Keratinocyte (primary cell): Measurements from ENCODE around the gene REXO1. TPM values are rescaled to one million over a fixed set of nuclear protein-coding genes. Genes with fewer than 3 reads are reported as not detected.

Experiments used
- DNase-seq: peaks from one replicate; pipeline ENCODE4 v3.0.0-alpha.2; 2011; ENCODE audit warnings: low read depth, missing footprints, low spot score
- FAIRE-seq: peaks from 2 replicates; lab custom pipeline; 2011; peaks lifted over from hg19 to GRCh38; lab: Jason Lieb, UNC
- H2AFZ ChIP-seq: 2 replicates; pipeline ENCODE4 v1.6.0; 2012; ENCODE audit warnings: low read length, control low read depth, inconsistent platforms; ENCODE audit not compliant: control insufficient read depth
- H3K27ac ChIP-seq: 2 replicates; pipeline ENCODE4 v1.5.1; 2011; ENCODE audit warnings: low read length; ENCODE audit not compliant: control insufficient read depth, insufficient read depth
- H3K27me3 ChIP-seq: 3 replicates; pipeline ENCODE4 v1.6.0; 2011; ENCODE audit warnings: low read length; ENCODE audit not compliant: control insufficient read depth, insufficient read depth; ENCODE audit errors: extremely low read depth
- H3K36me3 ChIP-seq, 2 experiments: 2 replicates in 1 of 2; 3 replicates in 1 of 2; pipeline ENCODE4 v1.5.1; 2011; ENCODE audit warnings: low read length in 2 of 2, mild to moderate bottlenecking in 1 of 2; ENCODE audit not compliant: control insufficient read depth in 2 of 2, insufficient read depth in 2 of 2; ENCODE audit errors: extremely low read depth in 1 of 2
- H3K4me1 ChIP-seq: 3 replicates; pipeline ENCODE4 v1.5.1; 2011; ENCODE audit warnings: low read length; ENCODE audit not compliant: control insufficient read depth, insufficient read depth; ENCODE audit errors: extremely low read depth
- H3K4me2 ChIP-seq: 3 replicates; pipeline ENCODE4 v1.6.0; 2011; ENCODE audit warnings: low read depth, low read length; ENCODE audit not compliant: control insufficient read depth, insufficient read depth; ENCODE audit errors: extremely low read depth
- H3K4me3 ChIP-seq, 3 experiments: fragments of 200-600 bp in 1 of 3; sonication (generic) in 1 of 3; 2 replicates in 2 of 3; 3 replicates in 1 of 3; pipeline ENCODE4 v1.5.1; 2011 to 2016; ENCODE audit warnings: low read length in 3 of 3, mild to moderate bottlenecking in 3 of 3, control low read depth in 2 of 3, inconsistent platforms in 1 of 3, low read depth in 1 of 3, mixed read lengths in 1 of 3, mixed run types in 1 of 3, moderate library complexity in 1 of 3; ENCODE audit not compliant: control insufficient read depth in 2 of 3, insufficient read depth in 2 of 3; ENCODE audit errors: extremely low read depth in 1 of 3
- H3K79me2 ChIP-seq: 2 replicates; pipeline ENCODE4 v1.6.0; 2012; ENCODE audit warnings: low read length; ENCODE audit not compliant: control insufficient read depth, insufficient read depth
- H3K9ac ChIP-seq: 3 replicates; pipeline ENCODE4 v1.6.0; 2011; ENCODE audit warnings: low read length; ENCODE audit not compliant: control insufficient read depth, insufficient read depth; ENCODE audit errors: extremely low read depth
- H3K9me1 ChIP-seq: 3 replicates; pipeline ENCODE4 v1.6.0; 2011; ENCODE audit warnings: low read length; ENCODE audit not compliant: control insufficient read depth, insufficient read depth; ENCODE audit errors: extremely low read depth
- H3K9me3 ChIP-seq: 2 replicates; pipeline ENCODE4 v1.5.1; 2012; ENCODE audit warnings: low read depth, low read length; ENCODE audit not compliant: control insufficient read depth
- H4K20me1 ChIP-seq: 3 replicates; pipeline ENCODE4 v1.6.0; 2011; ENCODE audit warnings: low read length; ENCODE audit not compliant: control insufficient read depth, insufficient read depth; ENCODE audit errors: extremely low read depth
- EZH2 ChIP-seq: IDR thresholded peaks from one replicate; pipeline ENCODE4 v1.6.1; 2012; ENCODE audit warnings: inconsistent platforms, mild to moderate bottlenecking, low read length, moderate library complexity
- dilution Hi-C: fragments of 300-500 bp; cut with MboI; formaldehyde crosslinking; loops from one replicate; pipeline ENCODE4 v1.7.0; 2020; ENCODE audit warnings: low sequenced_read_pairs; ENCODE audit not compliant: extremely low pct_ligation_motif_present
- polyA plus RNA-seq, 5 experiments: library from polyadenylated mRNA; depleted of rRNA in 3 of 5; stranded (reverse) in 3 of 5; stranded (forward) in 1 of 5; unstranded in 1 of 5; fragments of >200 nt; gene quantifications; 1 replicate in 1 of 5; 2 replicates in 3 of 5; 3 replicates in 1 of 5; pipeline versions ENCODE4 v1.2.1 to v1.2.3, GENCODE V29; 2011 to 2012; ENCODE audit warnings: missing spikeins in 2 of 5, low read depth in 1 of 5, low replicate concordance in 1 of 5
- TF ChIP-seq, protein P1 (sequence below), 3 experiments: IDR thresholded peaks in 1 of 3; conservative IDR thresholded peaks in 1 of 3; optimal IDR thresholded peaks in 1 of 3; 2 replicates in 2 of 3; 3 replicates in 1 of 3; pipeline versions ENCODE3 to v1.5.1; 2011; ENCODE audit warnings: low read length in 3 of 3, mild to moderate bottlenecking in 3 of 3, moderate library complexity in 2 of 3, control low read depth in 1 of 3, inconsistent platforms in 1 of 3; ENCODE audit not compliant: insufficient read depth in 2 of 3; ENCODE audit errors: extremely low read depth in 1 of 3

Gene REXO1
- polyA plus RNA-seq, 1 donor (not counting 4 experiments of a cell fraction or from before 2014, with no cell fraction given), result 6.1 TPM

DNA sequence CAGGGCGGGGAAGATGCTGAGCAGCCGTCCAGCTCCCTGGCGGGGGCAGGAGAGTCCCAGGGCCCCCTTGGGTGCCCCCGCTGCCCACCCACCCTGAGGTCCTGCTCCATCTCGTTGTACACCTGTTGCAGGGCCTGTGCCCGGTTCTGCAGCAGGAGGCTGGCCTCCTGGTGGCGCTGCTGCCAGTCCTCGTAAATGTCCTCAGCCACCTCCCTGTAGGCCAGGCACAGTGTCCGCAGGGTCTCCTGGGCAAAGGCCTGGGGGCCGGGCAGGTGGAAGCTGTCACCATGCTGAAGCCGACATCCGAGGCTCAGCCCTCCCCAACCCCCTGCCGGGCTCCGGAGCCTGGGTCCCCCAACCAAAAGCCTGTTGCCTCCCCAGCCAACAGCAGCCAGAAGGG is 56.4 kb downstream of the REXO1 start:
- Histone ChIP-seq H3K4me3 (no peak overlapping the region), H2AFZ (no peak overlapping the region), H3K79me2 (no peaks in the 10 kb centered on the region), H3K9ac (no peak overlapping the region), H3K9me1 (no peaks in the 10 kb centered on the region), H4K20me1 (no peaks in the 10 kb centered on the region), H3K4me1 (no peaks in the 10 kb centered on the region), H3K9me3 (no peaks in the 10 kb centered on the region), H3K27ac (no peak overlapping the region), H3K27me3 (peaks cover 11% of the 10 kb centered on the region), H3K4me2 (no peak overlapping the region), H3K36me3 (no peaks in the 10 kb centered on the region)
- TF ChIP-seq, protein P1, sequence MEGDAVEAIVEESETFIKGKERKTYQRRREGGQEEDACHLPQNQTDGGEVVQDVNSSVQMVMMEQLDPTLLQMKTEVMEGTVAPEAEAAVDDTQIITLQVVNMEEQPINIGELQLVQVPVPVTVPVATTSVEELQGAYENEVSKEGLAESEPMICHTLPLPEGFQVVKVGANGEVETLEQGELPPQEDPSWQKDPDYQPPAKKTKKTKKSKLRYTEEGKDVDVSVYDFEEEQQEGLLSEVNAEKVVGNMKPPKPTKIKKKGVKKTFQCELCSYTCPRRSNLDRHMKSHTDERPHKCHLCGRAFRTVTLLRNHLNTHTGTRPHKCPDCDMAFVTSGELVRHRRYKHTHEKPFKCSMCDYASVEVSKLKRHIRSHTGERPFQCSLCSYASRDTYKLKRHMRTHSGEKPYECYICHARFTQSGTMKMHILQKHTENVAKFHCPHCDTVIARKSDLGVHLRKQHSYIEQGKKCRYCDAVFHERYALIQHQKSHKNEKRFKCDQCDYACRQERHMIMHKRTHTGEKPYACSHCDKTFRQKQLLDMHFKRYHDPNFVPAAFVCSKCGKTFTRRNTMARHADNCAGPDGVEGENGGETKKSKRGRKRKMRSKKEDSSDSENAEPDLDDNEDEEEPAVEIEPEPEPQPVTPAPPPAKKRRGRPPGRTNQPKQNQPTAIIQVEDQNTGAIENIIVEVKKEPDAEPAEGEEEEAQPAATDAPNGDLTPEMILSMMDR (optimal IDR thresholded peaks at IDR 0.05 in 1 of 3, IDR thresholded peaks at IDR 0.05 in 1 of 3, conservative IDR thresholded peaks at IDR 0.05 in 1 of 3; ENCODE audit: extremely low read depth in 1 of 3, insufficient read depth in 2 of 3, low read length in 3 of 3), result peak in 1 of 3 experiments; percentile 3
- TF ChIP-seq EZH2, result no peak
- dilution Hi-C loops, result no loop called here
- no peak for DNase-seq
- no peak for FAIRE-seq

- no peak for DNase-seq
- Histone ChIP-seq H4K20me1 (no peaks in the 10 kb centered on the region), H3K79me2 (no peaks in the 10 kb centered on the region), H3K9me3 (no peaks in the 10 kb centered on the region), H2AFZ (no peak overlapping the region), H3K4me1 (no peaks in the 10 kb centered on the region), H3K4me3 (no peak overlapping the region), H3K9me1 (no peaks in the 10 kb centered on the region), H3K36me3 (no peaks in the 10 kb centered on the region), H3K27ac (no peak overlapping the region), H3K27me3 (peaks cover 3% of the 10 kb centered on the region), H3K9ac (no peak overlapping the region), H3K4me2 (no peak overlapping the region)
- dilution Hi-C loops, result no loop called here
- FAIRE-seq, result no peak
- TF ChIP-seq EZH2, result no peak
- TF ChIP-seq, protein P1 (optimal IDR thresholded peaks at IDR 0.05 in 1 of 3, IDR thresholded peaks at IDR 0.05 in 1 of 3, conservative IDR thresholded peaks at IDR 0.05 in 1 of 3; ENCODE audit: extremely low read depth in 1 of 3, insufficient read depth in 2 of 3, low read length in 3 of 3), result no peak
Measured at GRCh38 chr19:1790054-1790792, 58.1 kb downstream of the REXO1 start.
